NK-92 treated with Interleukin-12 subunit alpha and Interleukin-12 subunit beta, amount 100 ng/mL, for 24 hours (cell line): ENCODE data around the gene CRYBG1.

ENCODE experiments used
- DNase-seq: peaks from one replicate; lab custom pipeline; 2025; lab: John Stamatoyannopoulos, UW

The CRYBG1 gene

GRCh38 chr6:106458021-106458986, 97.8 kb downstream of the CRYBG1 start:
- no peak for DNase-seq

- no peak for DNase-seq
Observed at GRCh38 chr6:106460481-106460880, 100.0 kb downstream of the CRYBG1 start.

- DNase-seq = no peak
Observed at GRCh38 chr6:106461084-106461483, 100.6 kb downstream of the CRYBG1 start.

- no peak for DNase-seq
Observed at GRCh38 chr6:106462923-106463557, 102.5 kb downstream of the CRYBG1 start.

GRCh38 chr6:106466211-106466610, 105.7 kb downstream of the CRYBG1 start:
- no peak for DNase-seq

GRCh38 chr6:106468935-106469334, 108.4 kb downstream of the CRYBG1 start:
- no peak for DNase-seq

GRCh38 chr6:106469882-106470281, 109.4 kb downstream of the CRYBG1 start:
- DNase-seq = no peak

GRCh38 chr6:106470316-106470715, 109.8 kb downstream of the CRYBG1 start:
- DNase-seq = no peak

- no peak for DNase-seq
Observed at GRCh38 chr6:106470811-106471210, 110.3 kb downstream of the CRYBG1 start.

GRCh38 chr6:106473812-106474211, 113.3 kb downstream of the CRYBG1 start:
- DNase-seq = no peak

- DNase-seq = no peak
Observed at GRCh38 chr6:106474466-106474865, 113.9 kb downstream of the CRYBG1 start.

GRCh38 chr6:106475284-106475683, 114.8 kb downstream of the CRYBG1 start:
- no peak for DNase-seq

GRCh38 chr6:106476331-106477105, 116.0 kb downstream of the CRYBG1 start:
- DNase-seq = no peak

GRCh38 chr6:106477146-106477545, 116.6 kb downstream of the CRYBG1 start:
- DNase-seq = no peak

- DNase-seq = no peak
Observed at GRCh38 chr6:106477790-106478189, 117.3 kb downstream of the CRYBG1 start.

GRCh38 chr6:106486236-106486635, 125.7 kb downstream of the CRYBG1 start:
- DNase-seq = no peak

- no peak for DNase-seq
Observed at GRCh38 chr6:106488494-106489370, 128.2 kb downstream of the CRYBG1 start.

GRCh38 chr6:106490030-106490429, 129.5 kb downstream of the CRYBG1 start:
- DNase-seq = no peak

GRCh38 chr6:106490436-106490835, 129.9 kb downstream of the CRYBG1 start:
- DNase-seq = no peak

GRCh38 chr6:106490974-106491373, 130.5 kb downstream of the CRYBG1 start:
- DNase-seq = no peak

GRCh38 chr6:106495014-106495413, 134.5 kb downstream of the CRYBG1 start:
- no peak for DNase-seq
